Glutamatergic neuron (in vitro differentiated cells): Measurements from ENCODE around the gene TAF1B. TPM values are rescaled to one million over a fixed set of nuclear protein-coding genes. Genes with fewer than 3 reads are reported as not detected.

Experiments
- DNase-seq: peaks from one replicate; pipeline ENCODE4 v3.0.0; 2022
- H3K27ac Mint-ChIP-seq: one replicate; pipeline ENCODE4 v1.8.0; 2020; ENCODE audit warnings: mild to moderate bottlenecking, mixed read lengths, inconsistent platforms; ENCODE audit not compliant: unreplicated experiment
- H3K27me3 Mint-ChIP-seq: one replicate; pipeline ENCODE4 v1.8.0; 2020; ENCODE audit warnings: mild to moderate bottlenecking, moderate library complexity, mixed read lengths, inconsistent platforms; ENCODE audit not compliant: unreplicated experiment
- H3K36me3 Mint-ChIP-seq: one replicate; pipeline ENCODE4 v1.8.0; 2020; ENCODE audit warnings: mild to moderate bottlenecking, mixed read lengths, inconsistent platforms; ENCODE audit not compliant: unreplicated experiment
- H3K4me1 Mint-ChIP-seq: one replicate; pipeline ENCODE4 v1.8.0; 2020; ENCODE audit warnings: mild to moderate bottlenecking, low read depth, mixed read lengths, inconsistent platforms; ENCODE audit not compliant: unreplicated experiment
- H3K4me3 Mint-ChIP-seq: one replicate; pipeline ENCODE4 v1.8.0; 2020; ENCODE audit warnings: mild to moderate bottlenecking, mixed read lengths, inconsistent platforms; ENCODE audit not compliant: unreplicated experiment
- H3K9me3 Mint-ChIP-seq: one replicate; pipeline ENCODE4 v1.8.0; 2020; ENCODE audit warnings: mild to moderate bottlenecking, moderate library complexity, mixed read lengths, inconsistent platforms; ENCODE audit not compliant: unreplicated experiment
- total RNA-seq: library from RNA; stranded (reverse); fragmentation: NEBNext Ultra II Directional; extraction: Animal tissue kit (Norgen Biotek cat#: 25700); gene quantifications from one replicate; pipeline ENCODE4 v1.2.1, GENCODE V29; 2021; ENCODE audit not compliant: unreplicated experiment
- TF ChIP-seq, protein P1 (sequence below): fragments of 200-600 bp; sonication (generic); IDR thresholded peaks from one replicate; pipeline ENCODE4 v1.5.0; 2021; ENCODE audit not compliant: partially characterized antibody, unreplicated experiment

TAF1B gene
- total RNA-seq, 1 donor from 2014 or later, result 16.7 TPM

DNA sequence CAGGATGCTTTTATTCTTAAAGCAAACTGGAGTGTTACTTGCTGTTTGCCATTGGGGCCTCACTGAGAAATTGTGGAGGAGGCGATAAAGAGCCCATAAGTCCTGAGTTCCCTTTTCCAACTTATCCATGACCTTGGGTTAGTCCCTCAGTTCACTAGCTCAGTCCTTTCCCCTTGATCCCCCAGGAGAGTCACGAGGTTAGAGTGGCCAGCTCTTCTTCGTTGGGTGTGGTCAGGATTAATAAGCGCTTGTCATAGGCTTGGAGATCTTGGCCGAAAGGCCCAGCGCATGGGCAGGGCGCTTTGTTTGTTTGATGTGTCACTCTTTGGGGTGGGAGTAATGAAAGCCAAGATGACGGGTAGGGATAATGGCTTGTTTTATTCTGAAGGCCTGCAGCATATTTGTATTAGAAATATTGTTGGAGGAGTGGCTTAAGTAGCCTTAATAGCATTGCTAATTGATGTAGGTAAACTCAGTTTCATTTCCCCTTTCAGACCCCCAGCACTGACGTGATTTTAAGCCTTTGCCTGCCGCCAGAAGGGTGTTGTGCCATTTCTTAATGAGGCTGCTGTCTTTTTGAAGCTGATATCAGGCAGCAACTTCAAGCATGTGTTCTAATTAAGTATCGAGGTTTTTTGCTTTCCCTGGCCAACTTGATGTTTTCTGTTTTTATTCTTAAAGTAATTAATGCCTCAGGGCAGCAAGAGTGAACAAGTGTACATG lies 123.9 kb downstream of the TAF1B start:
- Mint-ChIP-seq H3K27me3 (no peaks in the 10 kb centered on the region), H3K4me3 (no peak overlapping the region), H3K27ac (no peak overlapping the region), H3K4me1 (peaks cover 11% of the 10 kb centered on the region), H3K9me3 (peaks cover 2% of the 10 kb centered on the region), H3K36me3 (no peaks in the 10 kb centered on the region)
- no peak for DNase-seq
- TF ChIP-seq, protein P1, sequence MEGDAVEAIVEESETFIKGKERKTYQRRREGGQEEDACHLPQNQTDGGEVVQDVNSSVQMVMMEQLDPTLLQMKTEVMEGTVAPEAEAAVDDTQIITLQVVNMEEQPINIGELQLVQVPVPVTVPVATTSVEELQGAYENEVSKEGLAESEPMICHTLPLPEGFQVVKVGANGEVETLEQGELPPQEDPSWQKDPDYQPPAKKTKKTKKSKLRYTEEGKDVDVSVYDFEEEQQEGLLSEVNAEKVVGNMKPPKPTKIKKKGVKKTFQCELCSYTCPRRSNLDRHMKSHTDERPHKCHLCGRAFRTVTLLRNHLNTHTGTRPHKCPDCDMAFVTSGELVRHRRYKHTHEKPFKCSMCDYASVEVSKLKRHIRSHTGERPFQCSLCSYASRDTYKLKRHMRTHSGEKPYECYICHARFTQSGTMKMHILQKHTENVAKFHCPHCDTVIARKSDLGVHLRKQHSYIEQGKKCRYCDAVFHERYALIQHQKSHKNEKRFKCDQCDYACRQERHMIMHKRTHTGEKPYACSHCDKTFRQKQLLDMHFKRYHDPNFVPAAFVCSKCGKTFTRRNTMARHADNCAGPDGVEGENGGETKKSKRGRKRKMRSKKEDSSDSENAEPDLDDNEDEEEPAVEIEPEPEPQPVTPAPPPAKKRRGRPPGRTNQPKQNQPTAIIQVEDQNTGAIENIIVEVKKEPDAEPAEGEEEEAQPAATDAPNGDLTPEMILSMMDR, result no peak

GRCh38 chr2:9968553-9969497 lies 125.6 kb downstream of the TAF1B start:
- Mint-ChIP-seq H3K4me3 (no peak overlapping the region), H3K27ac (no peak overlapping the region), H3K27me3 (no peaks in the 10 kb centered on the region), H3K4me1 (peaks cover 11% of the 10 kb centered on the region), H3K9me3 (peaks cover 2% of the 10 kb centered on the region), H3K36me3 (no peaks in the 10 kb centered on the region)
- DNase-seq, result no peak
- TF ChIP-seq, protein P1, result no peak

DNA sequence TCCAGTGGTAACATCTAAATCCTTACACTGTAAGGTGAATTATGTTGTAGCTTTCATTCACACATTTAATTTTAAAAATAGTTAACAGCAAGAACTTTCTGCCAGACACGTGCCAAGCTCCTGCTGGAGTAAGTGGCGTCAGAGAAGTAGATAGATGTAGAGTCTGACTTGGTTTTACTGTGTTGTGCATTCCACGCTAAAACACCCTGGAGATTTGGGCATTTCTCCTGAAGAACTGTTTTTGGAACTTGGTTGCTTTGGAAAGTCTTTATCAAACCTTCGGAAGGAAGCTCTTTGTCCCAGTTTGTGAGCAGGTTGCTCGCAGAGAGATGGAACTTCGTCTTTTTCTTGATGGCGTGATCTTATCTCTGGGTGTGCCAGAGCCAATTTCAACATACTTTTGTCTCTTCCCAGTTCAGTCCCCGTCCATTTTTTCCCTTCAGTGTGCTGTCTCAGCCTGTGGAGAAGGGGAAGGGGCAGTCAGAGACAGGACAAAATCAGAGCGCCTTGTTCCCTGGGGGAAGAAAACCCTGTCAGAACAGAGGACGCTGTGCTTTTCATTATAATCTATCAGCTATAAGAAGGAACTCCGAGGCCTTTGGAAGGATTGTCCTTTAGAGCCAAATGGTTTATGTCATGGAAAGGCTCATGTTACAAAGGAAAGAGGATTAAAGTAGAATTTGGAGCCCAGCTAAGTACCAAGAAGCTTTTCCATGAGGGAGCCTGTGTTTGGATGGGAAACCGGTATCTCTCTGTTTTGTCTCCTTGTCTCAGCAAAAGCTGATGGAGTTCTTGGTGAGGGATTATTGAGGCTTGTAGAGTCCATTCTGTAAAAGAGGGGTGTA lies 127.1 kb downstream of the TAF1B start:
- no peak for DNase-seq
- no peaks in the 10 kb centered on the region for H3K27me3 Mint-ChIP-seq
- peaks cover 11% of the 10 kb centered on the region for H3K4me1 Mint-ChIP-seq
- TF ChIP-seq, protein P1, result no peak
- H3K27ac Mint-ChIP-seq, result no peak overlapping the region
- H3K4me3 Mint-ChIP-seq, result no peak overlapping the region
- H3K36me3 Mint-ChIP-seq, result no peaks in the 10 kb centered on the region
- H3K9me3 Mint-ChIP-seq, result peaks cover 2% of the 10 kb centered on the region

DNA sequence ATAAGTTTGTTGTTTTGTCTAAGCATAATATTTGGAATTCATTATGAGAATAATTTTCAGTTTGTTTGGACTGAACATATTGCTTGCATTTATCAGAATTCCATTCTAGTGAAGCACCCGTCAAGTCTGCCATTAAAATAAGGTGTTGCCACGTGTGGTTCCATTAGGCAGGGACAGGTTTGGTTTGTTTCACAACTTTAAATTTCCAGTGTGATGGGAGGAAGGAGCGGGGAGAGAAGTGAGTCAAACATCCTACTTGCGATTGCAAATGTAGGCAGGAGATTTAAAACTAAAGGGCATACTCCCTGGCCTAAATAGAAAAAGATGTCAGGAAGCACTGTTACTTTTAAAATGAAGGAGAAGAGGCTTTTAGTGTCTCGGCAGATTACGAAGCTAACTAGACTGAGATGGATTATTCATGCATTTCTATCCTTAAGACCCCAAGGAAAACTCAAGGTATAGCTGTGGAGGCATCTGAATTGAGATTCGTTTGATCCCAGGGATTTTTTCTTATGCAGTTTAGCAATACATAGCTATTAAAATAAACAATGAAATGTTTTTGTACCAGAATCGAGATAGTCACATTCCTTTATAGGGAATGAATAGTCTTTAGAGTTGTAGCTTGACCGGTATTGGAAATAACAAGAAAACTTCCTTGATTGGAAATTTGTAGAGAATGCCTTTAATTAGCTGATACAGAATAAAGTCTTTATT lies 128.0 kb downstream of the TAF1B start:
- no peak overlapping the region for H3K27ac Mint-ChIP-seq
- DNase-seq, result no peak

More for the DNA sequence above, 128.0 kb downstream of the TAF1B start:
- no peaks in the 10 kb centered on the region for H3K27me3 Mint-ChIP-seq
- TF ChIP-seq, protein P1, result no peak
- no peak overlapping the region for H3K4me3 Mint-ChIP-seq
- peaks cover 2% of the 10 kb centered on the region for H3K9me3 Mint-ChIP-seq
- H3K36me3 Mint-ChIP-seq, result no peaks in the 10 kb centered on the region
- peaks cover 11% of the 10 kb centered on the region for H3K4me1 Mint-ChIP-seq
